ENCODE results near the gene ACO2.

The ACO2 gene

DNA sequence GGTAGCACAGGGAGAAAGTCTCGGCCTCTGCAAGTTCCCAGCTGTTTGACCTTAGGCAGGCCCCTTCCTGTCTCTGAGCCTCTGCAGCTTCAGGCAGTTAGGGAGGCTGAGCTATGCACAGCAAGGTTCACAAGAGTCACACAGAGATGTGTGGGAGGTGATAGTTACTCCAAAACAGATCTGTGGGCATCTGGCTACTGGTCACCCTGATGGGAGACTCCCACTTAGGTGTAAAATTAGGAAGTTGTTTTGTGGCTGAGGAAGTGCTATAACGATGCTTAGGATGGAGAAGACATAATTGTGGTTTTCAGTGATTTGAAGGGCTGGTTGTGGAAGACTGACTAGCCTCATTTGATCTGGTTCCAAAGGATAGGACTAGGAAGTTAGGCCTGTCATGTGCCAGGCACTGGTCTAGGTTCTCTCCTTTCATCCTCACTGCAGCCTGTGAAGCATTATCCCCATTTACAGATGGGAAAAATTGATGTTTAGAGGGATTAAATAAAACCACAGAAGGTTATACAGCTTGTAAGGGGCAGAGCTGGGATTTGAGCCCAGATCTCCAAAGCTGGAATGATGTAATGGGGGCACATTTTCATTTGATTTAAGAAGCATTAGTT is 13.5 kb downstream of the ACO2 start:
- Histone ChIP-seq H3K4me1 (ENCODE audit: control insufficient read depth in 1 of 2, insufficient read depth in 1 of 2, low read depth in 1 of 2, low read length in 1 of 2) (peaks cover 10 to 14% of the 10 kb centered on the region in 2 experiments), H3K27ac (no peak overlapping the region), H3K9me3 (no peaks in the 10 kb centered on the region), H3K36me3 (peaks cover 7% of the 10 kb centered on the region), H3K27me3 (no peaks in the 10 kb centered on the region), H3K4me3 (ENCODE audit: low read depth in 1 of 2, low read length in 1 of 2) (no peak overlapping the region)
- TF ChIP-seq, protein P1, sequence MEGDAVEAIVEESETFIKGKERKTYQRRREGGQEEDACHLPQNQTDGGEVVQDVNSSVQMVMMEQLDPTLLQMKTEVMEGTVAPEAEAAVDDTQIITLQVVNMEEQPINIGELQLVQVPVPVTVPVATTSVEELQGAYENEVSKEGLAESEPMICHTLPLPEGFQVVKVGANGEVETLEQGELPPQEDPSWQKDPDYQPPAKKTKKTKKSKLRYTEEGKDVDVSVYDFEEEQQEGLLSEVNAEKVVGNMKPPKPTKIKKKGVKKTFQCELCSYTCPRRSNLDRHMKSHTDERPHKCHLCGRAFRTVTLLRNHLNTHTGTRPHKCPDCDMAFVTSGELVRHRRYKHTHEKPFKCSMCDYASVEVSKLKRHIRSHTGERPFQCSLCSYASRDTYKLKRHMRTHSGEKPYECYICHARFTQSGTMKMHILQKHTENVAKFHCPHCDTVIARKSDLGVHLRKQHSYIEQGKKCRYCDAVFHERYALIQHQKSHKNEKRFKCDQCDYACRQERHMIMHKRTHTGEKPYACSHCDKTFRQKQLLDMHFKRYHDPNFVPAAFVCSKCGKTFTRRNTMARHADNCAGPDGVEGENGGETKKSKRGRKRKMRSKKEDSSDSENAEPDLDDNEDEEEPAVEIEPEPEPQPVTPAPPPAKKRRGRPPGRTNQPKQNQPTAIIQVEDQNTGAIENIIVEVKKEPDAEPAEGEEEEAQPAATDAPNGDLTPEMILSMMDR (IDR thresholded peaks at IDR 0.05): no peak

- TF ChIP-seq, protein P1 (IDR thresholded peaks at IDR 0.05): no peak
- H3K27ac ChIP-seq: no peak overlapping the region
- H3K27me3 ChIP-seq: no peaks in the 10 kb centered on the region
- H3K9me3 ChIP-seq: no peaks in the 10 kb centered on the region
- H3K4me3 ChIP-seq (ENCODE audit: low read depth in 1 of 2, low read length in 1 of 2): no peak overlapping the region
- H3K36me3 ChIP-seq: peaks cover 7% of the 10 kb centered on the region
- H3K4me1 ChIP-seq (ENCODE audit: control insufficient read depth in 1 of 2, insufficient read depth in 1 of 2, low read depth in 1 of 2, low read length in 1 of 2): peaks cover 4 to 5% of the 10 kb centered on the region in 2 experiments
Observed at GRCh38 chr22:41485033-41485432, 16.1 kb downstream of the ACO2 start.

DNA sequence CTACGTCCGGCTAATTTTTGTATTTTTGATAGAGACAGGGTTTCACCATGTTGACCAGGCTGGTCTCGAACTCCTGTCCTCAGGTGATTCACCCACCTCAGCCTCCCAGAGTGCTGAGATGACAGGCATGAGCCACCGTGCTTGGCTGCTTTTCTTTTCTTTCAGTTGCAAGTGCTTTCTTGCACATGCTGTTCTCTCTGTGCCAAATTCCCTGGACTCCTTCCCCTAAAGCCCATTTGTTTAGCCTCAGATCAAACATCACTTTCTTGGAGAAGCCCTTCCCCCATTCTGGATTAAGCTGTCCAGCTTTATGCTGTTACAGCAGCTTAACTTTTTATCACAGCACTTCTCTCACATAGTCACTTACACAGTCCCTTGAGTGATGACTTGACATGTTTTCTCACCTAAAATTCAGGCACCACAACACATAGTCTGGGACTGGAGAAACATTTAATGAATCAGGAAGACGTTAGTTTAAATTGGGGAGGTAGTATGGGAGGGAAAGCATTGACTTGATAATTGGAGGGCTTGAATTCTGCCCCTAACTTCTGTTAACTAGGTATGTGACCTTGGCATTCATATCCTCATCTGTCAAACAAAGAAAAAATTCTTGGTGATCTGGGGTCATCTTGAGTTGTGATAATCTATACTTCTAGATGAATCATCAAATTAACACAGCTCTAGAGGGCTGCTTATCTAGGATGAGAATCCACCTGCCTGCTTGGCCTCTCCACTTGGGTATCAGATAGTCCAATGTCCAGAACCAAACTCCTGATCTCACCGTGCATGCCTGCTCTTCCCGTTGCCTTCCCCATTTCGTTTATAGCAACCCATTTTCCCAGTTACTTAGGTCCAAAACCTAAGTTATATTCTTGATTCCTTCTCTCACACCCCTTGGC is 18.4 kb downstream of the ACO2 start:
- H3K4me1 ChIP-seq (ENCODE audit: control insufficient read depth in 1 of 2, insufficient read depth in 1 of 2, low read depth in 1 of 2, low read length in 1 of 2): peaks cover 23 to 27% of the 10 kb centered on the region in 2 experiments
- H3K36me3 ChIP-seq: no peaks in the 10 kb centered on the region
- no peaks in the 10 kb centered on the region for H3K27me3 ChIP-seq
- no peak overlapping the region for H3K4me3 ChIP-seq (ENCODE audit: low read depth in 1 of 2, low read length in 1 of 2)
- no peaks in the 10 kb centered on the region for H3K9me3 ChIP-seq
- TF ChIP-seq, protein P1 (IDR thresholded peaks at IDR 0.05): no peak
- no peak overlapping the region for H3K27ac ChIP-seq

DNA sequence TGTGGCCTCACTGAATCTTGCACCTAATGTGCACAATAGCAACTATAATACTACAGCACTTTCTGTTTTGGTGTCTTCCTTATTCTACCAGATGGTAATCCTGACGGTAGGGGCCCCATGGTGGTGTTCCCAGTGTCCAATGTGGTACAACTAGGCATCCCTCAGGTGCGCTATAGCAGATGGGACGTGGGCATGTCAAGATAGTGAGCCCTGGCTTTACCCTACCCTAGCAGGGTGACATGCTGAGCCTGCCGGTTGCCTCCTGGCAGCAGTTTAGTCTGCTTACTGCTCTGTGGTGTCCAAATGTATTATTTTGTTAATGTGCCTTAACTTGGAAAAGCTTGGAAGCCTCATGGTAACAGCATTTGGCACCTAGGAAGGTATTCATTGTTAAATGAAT is 19.2 kb downstream of the ACO2 start:
- TF ChIP-seq, protein P1 (IDR thresholded peaks at IDR 0.05): no peak
- Histone ChIP-seq H3K27ac (no peak overlapping the region), H3K4me3 (ENCODE audit: low read depth in 1 of 2, low read length in 1 of 2) (no peak overlapping the region), H3K4me1 (ENCODE audit: control insufficient read depth in 1 of 2, insufficient read depth in 1 of 2, low read depth in 1 of 2, low read length in 1 of 2) (peaks cover 23 to 27% of the 10 kb centered on the region in 2 experiments), H3K9me3 (no peaks in the 10 kb centered on the region), H3K27me3 (no peaks in the 10 kb centered on the region), H3K36me3 (no peaks in the 10 kb centered on the region)

GRCh38 chr22:41488596-41489385 is 19.9 kb downstream of the ACO2 start:
- Histone ChIP-seq H3K4me3 (ENCODE audit: low read depth in 1 of 2, low read length in 1 of 2) (no peak overlapping the region), H3K27ac (no peak overlapping the region), H3K36me3 (no peaks in the 10 kb centered on the region), H3K27me3 (no peaks in the 10 kb centered on the region), H3K9me3 (no peaks in the 10 kb centered on the region), H3K4me1 (ENCODE audit: control insufficient read depth in 1 of 2, insufficient read depth in 1 of 2, low read depth in 1 of 2, low read length in 1 of 2) (peaks cover 23 to 27% of the 10 kb centered on the region in 2 experiments)
- TF ChIP-seq, protein P1 (IDR thresholded peaks at IDR 0.05): no peak

Measured in neutrophil (primary cell).